ENCODE measurements around the gene FLCN.
"Not testable (repeated sequence)": the region's sequence is repeated elsewhere in the genome, so short reads cannot be mapped to it uniquely, and the experiment has no call there.

FLCN gene

GRCh38 chr17:17188586-17188985 is 48.4 kb downstream of the FLCN start:
- DNase-seq (ENCODE audit: insufficient read length, low spot score) (no peak), FAIRE-seq (no peak)

GRCh38 chr17:17186551-17187505 is 50.1 kb downstream of the FLCN start:
- DNase-seq (ENCODE audit: insufficient read length, low spot score) (no peak), FAIRE-seq (peak; percentile 9)

DNA sequence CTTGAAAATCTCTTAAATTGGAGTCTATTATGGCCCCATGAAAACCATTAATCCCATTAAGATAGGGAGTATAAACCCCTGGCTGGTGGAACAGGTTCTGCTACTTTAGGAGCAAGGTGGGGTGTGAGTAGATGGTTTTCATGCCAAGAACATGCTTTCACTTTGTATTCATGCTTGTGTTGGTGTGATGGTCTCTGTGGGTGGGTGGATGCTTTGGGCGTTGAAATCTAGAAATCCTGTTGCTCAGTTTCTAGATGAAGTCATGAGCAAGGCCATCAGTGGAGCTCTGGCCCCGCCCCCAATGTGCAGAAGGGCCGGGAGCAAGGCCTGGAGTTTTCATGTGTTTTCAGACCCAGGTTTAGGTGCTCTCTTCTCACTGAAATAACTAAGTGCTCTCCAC is 50.9 kb downstream of the FLCN start:
- no peak for DNase-seq (ENCODE audit: insufficient read length, low spot score)
- FAIRE-seq = no peak

DNA sequence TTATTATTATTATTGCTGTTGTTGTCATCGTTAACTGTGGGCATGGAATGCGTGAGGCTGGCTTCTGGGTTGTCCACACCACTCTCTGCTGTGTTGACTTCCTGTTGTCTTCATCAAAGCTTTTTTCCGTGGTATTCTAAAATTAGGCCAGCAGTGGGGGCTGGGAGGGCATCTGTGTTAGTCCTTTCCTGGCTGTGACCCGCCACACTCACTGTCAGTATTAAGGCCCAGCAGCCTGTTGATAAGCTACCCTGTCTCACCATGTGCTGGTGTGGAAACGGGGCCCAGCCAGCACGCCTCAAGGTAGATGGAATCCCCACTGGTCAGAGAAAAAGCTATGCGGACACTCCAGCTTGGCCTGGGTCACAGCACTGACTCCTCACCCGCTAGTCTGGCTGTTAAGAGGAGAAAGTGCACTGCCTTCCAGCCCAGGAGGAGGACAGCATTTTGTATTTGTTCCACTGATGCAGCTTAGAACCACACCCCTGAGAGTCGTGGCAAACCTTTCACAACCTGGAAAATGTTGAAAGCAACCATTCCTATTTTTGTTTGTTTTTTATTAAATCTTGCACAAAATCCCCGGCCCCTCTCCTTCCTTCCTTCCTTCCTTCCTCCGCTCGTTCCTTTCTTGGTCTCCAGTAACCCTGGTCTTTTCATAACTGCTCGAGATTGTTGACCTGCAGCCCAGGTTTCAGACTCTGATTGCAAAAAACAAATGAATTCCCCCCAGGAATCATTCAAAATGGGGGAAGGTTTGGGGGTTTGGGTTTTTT is 51.8 kb downstream of the FLCN start:
- not testable (repeated sequence) for FAIRE-seq; DNase-seq (ENCODE audit: insufficient read length, low spot score)

DNA sequence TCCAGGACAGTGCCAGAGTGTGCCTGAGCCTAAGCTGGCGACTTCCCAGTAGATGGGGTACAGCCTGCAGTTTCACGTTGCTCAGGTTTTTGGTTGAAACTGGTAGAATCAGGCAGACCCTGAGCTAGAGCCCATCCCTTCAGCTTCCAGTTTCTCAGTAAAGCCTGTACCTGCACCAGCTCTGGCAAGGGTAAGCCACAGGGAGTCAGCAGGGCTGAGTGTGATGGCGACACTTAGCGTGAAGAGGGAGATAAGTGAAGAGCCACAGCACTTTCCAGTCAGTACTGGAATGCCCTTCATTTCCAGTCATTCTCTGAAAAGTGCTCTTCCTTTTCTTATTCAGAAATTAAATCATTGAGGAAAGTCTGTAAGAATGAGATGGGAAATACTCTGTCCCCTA is 53.2 kb downstream of the FLCN start:
- DNase-seq (ENCODE audit: insufficient read length, low spot score) (no peak), FAIRE-seq (no peak)

DNA sequence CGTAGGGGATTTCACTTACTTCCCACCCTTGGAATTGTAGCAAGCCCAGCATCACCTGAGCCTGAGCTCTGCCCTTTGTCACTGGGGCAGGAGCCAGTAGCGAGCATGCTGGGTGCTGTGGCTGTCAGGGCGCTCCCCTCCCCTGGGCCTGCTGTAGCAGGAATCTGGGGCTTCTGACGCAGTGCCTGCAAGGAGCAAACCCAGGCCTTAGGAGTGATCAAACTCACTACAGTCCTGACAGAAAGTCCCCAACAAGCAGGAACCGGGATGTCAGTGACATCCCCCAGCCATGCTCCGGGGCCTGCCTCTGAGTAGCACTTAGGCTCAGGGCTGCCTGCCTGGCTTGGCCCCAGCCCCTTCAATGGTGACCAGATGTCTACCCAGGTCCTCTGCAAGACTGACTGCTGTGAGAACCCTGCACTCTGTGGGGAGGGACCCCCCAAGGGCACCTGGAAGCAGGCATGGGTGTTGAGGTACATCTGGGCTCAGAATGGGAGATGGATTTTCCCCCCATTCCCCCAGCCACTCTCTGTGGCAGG is 54.3 kb downstream of the FLCN start:
- FAIRE-seq = no peak
- DNase-seq (ENCODE audit: insufficient read length, low spot score) = no peak

DNA sequence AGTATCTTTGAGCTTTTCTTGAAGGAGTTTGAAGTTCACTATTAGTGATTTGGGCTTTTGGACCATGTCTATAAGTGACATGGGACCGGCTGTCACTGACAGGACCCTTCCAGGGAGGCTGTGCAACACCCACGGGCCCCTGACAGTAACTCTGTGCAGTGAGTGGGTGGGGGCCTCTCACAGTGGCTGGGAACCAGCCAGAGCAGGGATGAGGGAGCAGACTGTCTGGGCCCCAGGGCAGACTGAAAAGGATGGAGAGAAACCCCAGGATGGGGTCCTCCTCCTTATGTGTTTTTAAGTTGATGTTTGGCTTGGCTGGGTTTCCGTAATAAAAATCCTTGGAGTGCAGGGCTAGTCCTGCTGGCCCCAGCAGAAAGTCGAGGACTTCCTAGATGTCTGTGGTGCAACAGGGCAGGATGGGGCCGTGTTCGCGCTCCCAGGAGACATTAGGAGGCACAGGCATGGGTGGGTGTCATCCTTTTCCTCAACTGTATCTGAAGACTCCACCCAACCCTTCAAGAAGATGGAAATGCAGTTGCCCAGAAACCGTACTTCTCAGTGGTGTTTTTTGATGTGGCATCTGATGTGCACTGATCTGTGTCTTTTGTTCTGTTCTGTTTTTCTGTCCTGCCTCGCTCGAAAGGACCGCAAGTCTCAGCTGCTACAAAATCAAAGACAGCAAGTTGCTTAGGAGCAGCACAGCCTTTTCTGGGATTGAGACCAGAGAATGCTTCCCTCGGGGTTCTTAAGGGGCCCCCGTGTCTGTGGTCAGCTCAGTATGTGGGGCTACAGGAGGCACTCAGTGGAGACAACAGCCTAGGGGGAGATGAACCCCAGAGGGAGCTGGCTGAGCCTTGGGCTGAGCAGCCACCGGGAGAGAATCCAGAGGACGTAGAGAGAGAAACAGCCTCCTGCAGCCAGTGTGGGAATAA is 55.0 kb downstream of the FLCN start:
- DNase-seq (ENCODE audit: insufficient read length, low spot score) (no peak), FAIRE-seq (no peak)

DNA sequence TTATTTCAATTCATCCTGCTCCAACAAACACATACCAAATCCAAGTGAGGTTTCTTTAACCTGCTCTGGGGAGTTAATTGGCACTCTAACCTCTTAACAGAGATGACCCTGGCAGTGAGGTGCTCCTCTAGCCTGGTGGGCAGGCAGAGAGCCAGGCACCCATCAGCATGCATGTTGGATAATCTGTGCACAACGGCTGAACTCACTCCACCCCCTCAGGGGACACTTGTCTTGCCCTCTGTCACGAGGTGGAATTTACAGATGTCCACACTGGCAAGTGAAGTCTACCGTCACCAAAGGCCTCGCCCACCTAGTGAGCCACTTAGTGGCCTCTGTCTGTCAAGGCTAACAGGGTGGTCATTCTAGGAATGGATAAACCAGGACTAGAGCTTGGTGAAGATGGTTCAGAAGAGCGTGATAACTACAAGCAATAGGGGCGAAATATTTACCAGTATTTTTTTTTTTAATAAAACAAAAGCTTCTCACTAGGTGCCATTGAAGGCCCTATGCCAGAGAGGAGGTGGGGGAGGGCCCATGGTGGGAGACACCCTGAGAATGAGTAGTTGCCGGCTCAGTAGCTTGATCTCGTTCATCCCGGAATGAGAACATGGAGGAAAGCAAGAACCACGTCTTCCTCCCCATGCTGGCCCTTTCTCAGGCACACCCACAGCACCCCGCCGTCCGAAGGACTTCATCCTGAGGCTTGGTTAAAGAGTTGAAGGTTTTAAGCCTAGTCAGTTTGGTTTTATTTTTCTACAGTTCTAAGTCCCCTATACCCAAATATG is 56.0 kb downstream of the FLCN start:
- DNase-seq (ENCODE audit: insufficient read length, low spot score) (no peak), FAIRE-seq (peak; percentile 40)

GRCh38 chr17:17180141-17180603 is 56.8 kb downstream of the FLCN start:
- DNase-seq (ENCODE audit: insufficient read length, low spot score) = no peak
- FAIRE-seq = peak; percentile 42

- FAIRE-seq = no peak
- DNase-seq (ENCODE audit: insufficient read length, low spot score) = no peak
Measured at GRCh38 chr17:17179371-17179827, 57.6 kb downstream of the FLCN start.

- DNase-seq (ENCODE audit: insufficient read length, low spot score) (no peak), FAIRE-seq (peak; percentile 26)
Measured at GRCh38 chr17:17177176-17177575, 59.8 kb downstream of the FLCN start.

DNA sequence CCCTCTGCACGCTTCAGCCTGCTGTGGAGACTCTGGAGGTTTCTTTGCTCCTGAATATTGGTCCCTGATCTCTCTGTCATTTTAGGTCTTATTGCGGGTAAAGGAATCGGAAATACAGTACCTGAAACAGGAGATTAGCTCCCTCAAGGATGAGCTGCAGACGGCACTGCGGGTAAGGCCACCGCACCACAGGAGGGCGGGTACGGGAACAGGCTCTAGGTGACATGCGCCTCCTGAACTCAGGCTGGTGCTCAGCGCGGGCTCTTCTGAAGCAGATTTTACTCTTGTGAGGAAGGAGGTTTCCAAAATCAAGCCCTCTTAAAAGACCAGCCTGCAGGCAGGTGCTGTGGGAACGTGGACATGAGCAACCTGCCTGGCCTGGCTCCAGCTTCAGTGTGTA is 60.6 kb downstream of the FLCN start:
- DNase-seq (ENCODE audit: insufficient read length, low spot score) (no peak), FAIRE-seq (no peak)

DNA sequence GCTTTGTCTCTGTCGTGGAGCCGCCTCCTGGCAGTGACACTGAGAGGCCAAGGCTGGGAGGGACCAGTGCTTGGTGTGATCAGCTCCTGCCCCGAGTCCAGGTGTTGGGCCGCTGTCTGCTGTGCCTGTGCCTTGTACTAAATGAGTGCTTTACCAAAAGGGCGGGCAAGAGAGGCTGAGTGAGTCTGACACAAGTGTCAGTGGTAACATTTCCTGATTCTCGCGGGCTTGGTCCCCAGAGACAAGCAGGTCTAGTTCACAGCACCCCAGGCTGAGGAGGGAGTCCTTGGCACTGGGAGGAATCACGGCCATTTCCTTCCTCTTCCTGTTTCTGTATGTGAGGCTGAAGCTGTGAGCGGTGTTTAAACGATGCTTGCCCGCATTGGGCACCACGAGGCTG is 61.1 kb downstream of the FLCN start:
- DNase-seq (ENCODE audit: insufficient read length, low spot score) = no peak

GRCh38 chr17:17175340-17175739 is 61.6 kb downstream of the FLCN start:
- no peak for DNase-seq (ENCODE audit: insufficient read length, low spot score)
- no peak for FAIRE-seq

More for the DNA sequence above, 61.1 kb downstream of the FLCN start:
- FAIRE-seq = no peak

DNA sequence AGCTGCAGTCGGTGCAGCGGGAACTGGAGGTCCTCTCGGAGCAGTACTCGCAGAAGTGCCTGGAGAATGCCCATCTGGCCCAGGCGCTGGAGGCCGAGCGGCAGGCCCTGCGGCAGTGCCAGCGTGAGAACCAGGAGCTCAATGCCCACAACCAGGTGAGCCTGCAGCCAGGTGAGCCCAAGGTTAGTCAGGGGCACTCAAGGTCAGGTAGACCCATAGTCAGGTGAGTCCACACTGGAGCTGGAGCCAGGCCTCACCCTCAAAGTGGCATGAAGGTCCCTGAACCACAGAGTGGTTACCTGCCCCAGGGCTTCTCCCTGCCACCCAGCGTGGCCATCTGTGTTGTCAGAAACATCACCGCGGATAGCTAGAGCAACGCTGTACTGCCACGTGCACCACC is 63.0 kb downstream of the FLCN start:
- DNase-seq (ENCODE audit: insufficient read length, low spot score) (no peak), FAIRE-seq (no peak)

- no peak for FAIRE-seq
- no peak for DNase-seq (ENCODE audit: insufficient read length, low spot score)
Measured at GRCh38 chr17:17172990-17173389, 64.0 kb downstream of the FLCN start.

- peak; percentile 54 for FAIRE-seq
- DNase-seq (ENCODE audit: insufficient read length, low spot score) = no peak
Measured at GRCh38 chr17:17172001-17172939, 64.7 kb downstream of the FLCN start.

DNA sequence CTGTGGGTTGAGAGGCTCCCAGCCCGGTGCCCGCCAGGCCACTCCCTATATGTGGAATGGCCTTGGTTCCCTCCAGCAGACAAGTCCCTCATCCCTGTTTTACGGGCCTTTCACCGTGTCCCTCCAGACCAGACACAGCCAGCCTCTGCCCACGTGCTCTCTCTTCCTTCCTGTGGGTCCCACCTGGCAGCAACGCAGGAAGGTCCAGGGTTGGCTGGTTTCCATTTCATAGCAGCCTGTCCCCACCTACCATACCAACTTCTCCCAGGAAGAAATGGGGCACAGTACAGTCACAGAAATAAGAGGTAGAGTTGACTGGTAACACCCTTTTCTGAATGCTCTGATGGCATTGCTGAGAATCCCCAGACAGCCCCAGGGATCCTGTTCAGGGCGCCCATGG is 65.8 kb downstream of the FLCN start:
- FAIRE-seq = no peak
- no peak for DNase-seq (ENCODE audit: insufficient read length, low spot score)
